Immature natural killer cell (primary cell): ENCODE results near the gene SPSB2. TPM values are rescaled to one million over a fixed set of nuclear protein-coding genes. Genes with fewer than 3 reads are reported as not detected.
"Not testable (repeated sequence)": the region's sequence is repeated elsewhere in the genome, so short reads cannot be mapped to it uniquely, and the experiment has no call there.

Experiments
- DNase-seq, 3 donors: peaks; one replicate each; pipeline ENCODE4 v3.0.0; 2022; ENCODE audit warnings: mixed read lengths in 1 of 3
- H3K27ac Mint-ChIP-seq, 6 donors: one replicate each; pipeline ENCODE4 v1.8.0; 2020; ENCODE audit warnings: mixed read lengths in 6 of 6, mild to moderate bottlenecking in 5 of 6, inconsistent platforms in 4 of 6, moderate library complexity in 3 of 6
- H3K27me3 Mint-ChIP-seq, 3 donors: one replicate each; pipeline ENCODE4 v1.8.0; 2020 to 2021; ENCODE audit warnings: low read depth in 3 of 3, mild to moderate bottlenecking in 3 of 3, mixed read lengths in 3 of 3, moderate library complexity in 3 of 3, inconsistent platforms in 1 of 3
- H3K36me3 Mint-ChIP-seq, 3 donors: one replicate each; pipeline ENCODE4 v1.8.0; 2020; ENCODE audit warnings: mixed read lengths in 3 of 3, inconsistent platforms in 2 of 3, mild to moderate bottlenecking in 2 of 3
- H3K4me1 Mint-ChIP-seq, 2 donors: one replicate each; pipeline ENCODE4 v1.8.0; 2020; ENCODE audit warnings: inconsistent platforms in 2 of 2, mild to moderate bottlenecking in 2 of 2, mixed read lengths in 2 of 2, moderate library complexity in 1 of 2
- H3K4me3 Mint-ChIP-seq, 5 donors: one replicate each; pipeline ENCODE4 v1.8.0; 2020; ENCODE audit warnings: mild to moderate bottlenecking in 5 of 5, mixed read lengths in 5 of 5, inconsistent platforms in 3 of 5, moderate library complexity in 3 of 5
- H3K9me3 Mint-ChIP-seq, 6 donors: one replicate each; pipeline ENCODE4 v1.8.0; 2020; ENCODE audit warnings: mild to moderate bottlenecking in 6 of 6, mixed read lengths in 6 of 6, inconsistent platforms in 4 of 6, moderate library complexity in 3 of 6
- polyA plus RNA-seq, 3 donors: library from polyadenylated mRNA; unstranded; fragments of 300-500 nt; fragmentation: Illumina TruSeq; gene quantifications; one replicate each; pipeline ENCODE4 v1.2.3, GENCODE V29; 2021

Gene SPSB2
- polyA plus RNA-seq, 3 donors from 2014 or later, result 11.2 to 17.0 (median 11.4) TPM

- Mint-ChIP-seq H3K36me3 (no peaks in the 10 kb centered on the region), H3K27ac (no peak overlapping the region), H3K27me3 (peaks cover under 1 to 3% (median under 1%) of the 10 kb centered on the region in 3 donors), H3K4me1 (peaks cover 8 to 18% of the 10 kb centered on the region in 2 donors), H3K4me3 (no peak overlapping the region), H3K9me3 (no peaks in the 10 kb centered on the region)
- no peak for DNase-seq
Measured at GRCh38 chr12:6909421-6910145, 36.5 kb upstream of the SPSB2 start.

GRCh38 chr12:6908141-6908540 lies 35.0 kb upstream of the SPSB2 start:
- not testable (repeated sequence) for H3K4me1 Mint-ChIP-seq, DNase-seq, H3K4me3 Mint-ChIP-seq, H3K36me3 Mint-ChIP-seq, H3K9me3 Mint-ChIP-seq, H3K27me3 Mint-ChIP-seq
- peak overlapping the region in 1 of 6 donors; percentile 42 for H3K27ac Mint-ChIP-seq

GRCh38 chr12:6905414-6906040 lies 32.4 kb upstream of the SPSB2 start:
- DNase-seq, result no peak
- no peak overlapping the region for H3K4me3 Mint-ChIP-seq
- H3K36me3 Mint-ChIP-seq, result no peaks in the 10 kb centered on the region
- H3K9me3 Mint-ChIP-seq, result no peaks in the 10 kb centered on the region
- peaks cover 0 to 3% (median 0%) of the 10 kb centered on the region in 3 donors for H3K27me3 Mint-ChIP-seq
- no peak overlapping the region for H3K27ac Mint-ChIP-seq
- no peaks in the 10 kb centered on the region for H3K4me1 Mint-ChIP-seq

- peaks cover 0 to 3% (median 0%) of the 10 kb centered on the region in 3 donors for H3K27me3 Mint-ChIP-seq
- no peak within 1 kb of the TSS for H3K27ac Mint-ChIP-seq
- H3K4me3 Mint-ChIP-seq, result no peak within 1 kb of the TSS
- no peaks in the 10 kb centered on the region for H3K4me1 Mint-ChIP-seq
- DNase-seq, result peak; percentile 97
- no peaks in the 10 kb centered on the region for H3K36me3 Mint-ChIP-seq
- no peaks in the 10 kb centered on the region for H3K9me3 Mint-ChIP-seq
Measured at GRCh38 chr12:6904280-6905276, 31.5 kb upstream of the SPSB2 start, which contains the start of gene LRRC23. TSS of gene LRRC23 (plus strand) at chr12:6904822. CDS start at chr12:6905634, 812 bp downstream.

GRCh38 chr12:6903722-6904121 lies 30.6 kb upstream of the SPSB2 start:
- H3K9me3 Mint-ChIP-seq, result no peaks in the 10 kb centered on the region
- H3K27ac Mint-ChIP-seq, result no peak overlapping the region
- DNase-seq, result no peak
- no peaks in the 10 kb centered on the region for H3K36me3 Mint-ChIP-seq
- peaks cover 0 to 3% (median 0%) of the 10 kb centered on the region in 3 donors for H3K27me3 Mint-ChIP-seq
- no peak overlapping the region for H3K4me3 Mint-ChIP-seq
- no peaks in the 10 kb centered on the region for H3K4me1 Mint-ChIP-seq

- Mint-ChIP-seq H3K4me3 (no peak overlapping the region), H3K9me3 (no peaks in the 10 kb centered on the region), H3K27ac (peak overlapping the region in 1 of 6 donors; percentile 1), H3K36me3 (no peaks in the 10 kb centered on the region), H3K4me1 (no peaks in the 10 kb centered on the region), H3K27me3 (peaks cover 0 to 3% (median 0%) of the 10 kb centered on the region in 3 donors)
- no peak for DNase-seq
Measured at GRCh38 chr12:6902448-6902847, 29.3 kb upstream of the SPSB2 start.

GRCh38 chr12:6899837-6900519 lies 26.9 kb upstream of the SPSB2 start:
- DNase-seq, result no peak
- Mint-ChIP-seq H3K27ac (no peak overlapping the region), H3K9me3 (no peaks in the 10 kb centered on the region), H3K27me3 (peaks cover 0 to 3% (median 0%) of the 10 kb centered on the region in 3 donors), H3K36me3 (no peaks in the 10 kb centered on the region), H3K4me1 (no peaks in the 10 kb centered on the region), H3K4me3 (no peak overlapping the region)

- H3K27ac Mint-ChIP-seq, result no peak overlapping the region
- H3K36me3 Mint-ChIP-seq, result no peaks in the 10 kb centered on the region
- DNase-seq, result no peak
- no peaks in the 10 kb centered on the region for H3K9me3 Mint-ChIP-seq
- H3K27me3 Mint-ChIP-seq, result peaks cover 0 to 4% (median 0%) of the 10 kb centered on the region in 3 donors
- no peak overlapping the region for H3K4me3 Mint-ChIP-seq
- H3K4me1 Mint-ChIP-seq, result no peaks in the 10 kb centered on the region
Measured at GRCh38 chr12:6899427-6899826, 26.3 kb upstream of the SPSB2 start.

- H3K9me3 Mint-ChIP-seq, result no peaks in the 10 kb centered on the region
- H3K27ac Mint-ChIP-seq, result no peak overlapping the region
- no peak for DNase-seq
- H3K4me3 Mint-ChIP-seq, result no peak overlapping the region
- H3K4me1 Mint-ChIP-seq, result no peaks in the 10 kb centered on the region
- H3K36me3 Mint-ChIP-seq, result no peaks in the 10 kb centered on the region
- H3K27me3 Mint-ChIP-seq, result peaks cover 0 to 2% (median 2%) of the 10 kb centered on the region in 3 donors
Measured at GRCh38 chr12:6896846-6897435, 23.8 kb upstream of the SPSB2 start.

- Mint-ChIP-seq H3K4me3 (no peak overlapping the region), H3K9me3 (no peaks in the 10 kb centered on the region), H3K27me3 (peaks cover 0 to 7% (median 2%) of the 10 kb centered on the region in 3 donors), H3K27ac (no peak overlapping the region), H3K36me3 (no peaks in the 10 kb centered on the region), H3K4me1 (peaks cover 12 to 13% of the 10 kb centered on the region in 2 donors)
- no peak for DNase-seq
Measured at GRCh38 chr12:6894321-6894720, 21.2 kb upstream of the SPSB2 start.

GRCh38 chr12:6892683-6893082 lies 19.6 kb upstream of the SPSB2 start:
- not testable (repeated sequence) for DNase-seq, H3K36me3 Mint-ChIP-seq, H3K27me3 Mint-ChIP-seq, H3K9me3 Mint-ChIP-seq
- Mint-ChIP-seq H3K27ac (peak overlapping the region in 2 of 6 donors; percentile 40 to 92), H3K4me1 (peaks cover 12 to 13% of the 10 kb centered on the region in 2 donors), H3K4me3 (peak overlapping the region in 4 of 5 donors; percentile 13 to 85 (median 52))

- Mint-ChIP-seq H3K27me3 (peaks cover 0 to 7% (median 2%) of the 10 kb centered on the region in 3 donors), H3K36me3 (no peaks in the 10 kb centered on the region), H3K4me3 (peak overlapping the region; percentile 83 to 87 (median 85)), H3K4me1 (peaks cover 12 to 13% of the 10 kb centered on the region in 2 donors), H3K9me3 (no peaks in the 10 kb centered on the region), H3K27ac (peak overlapping the region; percentile 91 to 96 (median 92))
- no peak for DNase-seq
Measured at GRCh38 chr12:6891646-6892001, 18.5 kb upstream of the SPSB2 start.
